Transverse colon (tissue), 4 donors: Measurements from ENCODE around the gene KLK13.

ENCODE experiments used
- EP300 ChIP-seq: sonication (generic); formaldehyde crosslinking; IDR thresholded peaks from one replicate; pipeline ENCODE4 v1.6.1; 2017; ENCODE audit warnings: antibody characterized with exemption, low read depth
- POLR2A ChIP-seq: fragments of 450-650 bp; IDR thresholded peaks from one replicate; pipeline ENCODE4 v1.6.1; 2016; ENCODE audit warnings: antibody characterized with exemption, mild to moderate bottlenecking, moderate library complexity
- POLR2AphosphoS5 ChIP-seq, 3 donors: sonication (generic); formaldehyde crosslinking; IDR thresholded peaks; one replicate each; pipeline ENCODE4 v1.6.1; 2016; ENCODE audit warnings: antibody characterized with exemption in 3 of 3
- TF ChIP-seq, protein P1 (sequence below), 5 experiments: fragments of 200-600 bp in 3 of 5; fragments of 450-650 bp in 2 of 5; sonication (generic) in 3 of 5; IDR thresholded peaks; 1 replicate in 2 of 5; 2 replicates in 3 of 5; pipeline ENCODE4 v1.5.1; 2016 to 2017; ENCODE audit warnings: antibody characterized with exemption in 5 of 5, inconsistent platforms in 3 of 5, mild to moderate bottlenecking in 2 of 5, moderate library complexity in 1 of 5

- TF ChIP-seq, protein P1, sequence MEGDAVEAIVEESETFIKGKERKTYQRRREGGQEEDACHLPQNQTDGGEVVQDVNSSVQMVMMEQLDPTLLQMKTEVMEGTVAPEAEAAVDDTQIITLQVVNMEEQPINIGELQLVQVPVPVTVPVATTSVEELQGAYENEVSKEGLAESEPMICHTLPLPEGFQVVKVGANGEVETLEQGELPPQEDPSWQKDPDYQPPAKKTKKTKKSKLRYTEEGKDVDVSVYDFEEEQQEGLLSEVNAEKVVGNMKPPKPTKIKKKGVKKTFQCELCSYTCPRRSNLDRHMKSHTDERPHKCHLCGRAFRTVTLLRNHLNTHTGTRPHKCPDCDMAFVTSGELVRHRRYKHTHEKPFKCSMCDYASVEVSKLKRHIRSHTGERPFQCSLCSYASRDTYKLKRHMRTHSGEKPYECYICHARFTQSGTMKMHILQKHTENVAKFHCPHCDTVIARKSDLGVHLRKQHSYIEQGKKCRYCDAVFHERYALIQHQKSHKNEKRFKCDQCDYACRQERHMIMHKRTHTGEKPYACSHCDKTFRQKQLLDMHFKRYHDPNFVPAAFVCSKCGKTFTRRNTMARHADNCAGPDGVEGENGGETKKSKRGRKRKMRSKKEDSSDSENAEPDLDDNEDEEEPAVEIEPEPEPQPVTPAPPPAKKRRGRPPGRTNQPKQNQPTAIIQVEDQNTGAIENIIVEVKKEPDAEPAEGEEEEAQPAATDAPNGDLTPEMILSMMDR (IDR thresholded peaks at IDR 0.05), result no peak
- TF ChIP-seq POLR2A (no peak), EP300 (no peak), POLR2AphosphoS5 (IDR thresholded peaks at IDR 0.05) (no peak)
Measured at GRCh38 chr19:51063664-51064063, 1.2 kb downstream of the KLK13 start.
